SKM-1 (cell line): ENCODE measurements around the gene SUFU.
"Not testable (repeated sequence)": the region's sequence is repeated elsewhere in the genome, so short reads cannot be mapped to it uniquely, and the experiment has no call there.

Experiments
- DNase-seq: peaks from one replicate; lab custom pipeline; 2025; ENCODE audit not compliant: unreplicated experiment; lab: John Stamatoyannopoulos, UW

The SUFU gene

DNA sequence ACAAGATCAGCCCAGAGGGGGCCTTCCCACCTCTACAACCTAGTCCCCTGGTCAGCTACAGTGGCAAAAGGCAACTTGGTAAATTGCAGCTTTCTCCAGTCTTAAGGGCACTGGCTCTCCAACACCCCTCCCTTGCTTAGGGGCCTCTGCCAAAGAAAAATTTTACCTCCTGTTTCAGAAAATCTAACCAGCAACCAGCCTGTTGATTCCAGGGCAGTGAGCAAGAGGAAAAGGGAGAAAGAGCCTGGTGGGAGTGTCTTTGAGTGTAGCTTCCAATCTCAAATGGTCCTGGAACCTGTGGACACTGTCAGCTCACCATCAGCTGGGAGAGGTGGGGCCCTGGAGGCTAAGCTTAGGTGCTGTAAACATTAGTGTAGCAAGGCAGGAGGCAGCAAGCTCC, 24.1 kb upstream of the SUFU start:
- no peak for DNase-seq

DNA sequence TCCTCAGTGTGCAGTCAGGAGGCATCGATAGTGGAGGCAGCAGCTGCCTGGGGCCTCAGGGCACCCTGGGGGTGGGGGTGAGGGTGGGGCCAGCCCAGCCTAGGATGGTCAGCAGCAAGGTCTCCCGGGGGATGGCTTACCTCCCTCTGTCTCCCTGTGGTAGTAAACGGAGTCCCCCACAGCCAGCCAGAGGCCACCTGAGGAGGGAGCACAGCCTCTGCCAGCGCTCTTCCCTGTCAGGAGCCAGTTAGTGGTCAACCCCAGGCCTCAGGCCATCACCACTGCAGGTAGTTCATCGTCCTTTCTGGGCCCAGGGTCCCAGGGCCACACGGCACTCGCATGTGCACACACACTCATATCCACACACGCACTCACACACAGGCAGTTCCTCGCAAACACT, 23.4 kb upstream of the SUFU start:
- DNase-seq, result no peak

DNA sequence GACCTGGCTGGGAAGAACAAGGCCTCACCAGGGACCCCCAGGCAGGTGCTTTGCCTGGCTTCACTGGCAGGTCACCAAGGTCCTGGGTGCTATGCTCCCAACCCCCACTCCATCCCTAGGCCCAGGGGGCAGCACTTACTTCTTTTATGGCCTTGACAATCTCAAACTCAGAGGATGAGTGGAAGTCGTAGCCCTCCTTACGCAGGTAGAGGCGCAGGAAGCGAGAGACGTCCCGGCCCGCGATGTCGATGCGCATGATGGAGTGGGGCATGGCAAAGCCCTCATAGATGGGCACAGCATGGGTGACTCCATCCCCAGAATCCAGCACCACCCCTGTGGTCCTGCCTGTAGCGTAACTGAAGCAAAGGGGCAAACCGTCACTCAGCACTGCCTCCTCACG, 19.8 kb upstream of the SUFU start:
- no peak for DNase-seq

DNA sequence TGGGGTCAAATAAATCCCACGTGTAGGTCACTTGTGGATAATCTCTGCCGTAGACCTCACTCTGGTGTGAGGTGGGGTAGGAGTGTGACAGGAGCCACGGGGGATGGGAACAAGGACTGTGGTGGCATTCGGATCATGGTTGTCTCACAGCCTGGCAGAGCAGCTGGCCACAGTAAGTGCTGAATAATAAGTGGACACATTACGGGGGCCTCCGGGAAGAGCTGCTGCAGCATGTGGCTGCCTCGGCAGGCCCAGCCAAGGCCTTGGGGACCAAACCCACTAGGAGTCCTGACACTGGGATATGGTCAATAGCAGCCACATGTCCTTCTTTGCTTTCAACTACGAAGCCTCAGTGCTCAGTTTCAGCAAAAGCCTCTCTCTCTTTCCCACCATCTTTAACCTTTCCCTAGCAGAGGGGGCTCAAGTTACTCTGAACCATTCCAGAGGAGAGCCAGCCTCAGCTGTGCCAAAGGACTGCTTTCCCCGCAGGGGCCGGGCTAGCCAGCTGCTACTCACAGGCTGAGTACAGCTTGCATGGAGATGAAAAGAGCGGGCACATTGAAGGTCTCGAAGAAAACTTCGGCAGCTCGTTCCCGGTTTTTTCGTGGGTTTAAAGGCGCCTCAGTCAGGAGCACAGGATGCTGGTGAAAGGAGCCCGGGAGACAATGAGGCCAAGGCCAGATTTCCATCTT, 18.5 kb upstream of the SUFU start:
- no peak for DNase-seq

DNA sequence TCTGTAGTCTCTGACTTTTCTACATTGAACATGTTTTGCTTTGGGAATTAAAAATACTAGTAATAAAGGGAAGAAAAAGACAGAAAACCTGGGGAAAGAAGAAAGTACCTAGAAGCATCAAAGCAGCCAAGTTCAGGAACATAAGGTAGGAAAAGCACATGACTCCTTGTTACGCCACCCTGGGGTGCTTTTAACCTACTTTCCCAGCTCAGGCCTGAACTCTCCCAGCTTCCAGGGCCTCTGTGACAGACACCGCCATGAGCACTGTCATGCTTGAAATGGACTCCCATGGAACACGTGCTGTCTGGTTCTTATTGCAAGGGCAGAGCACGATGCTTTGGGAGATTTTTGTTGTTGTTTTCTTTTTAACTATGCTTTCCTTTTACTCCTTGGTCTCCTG, 12.6 kb upstream of the SUFU start:
- no peak for DNase-seq

DNA sequence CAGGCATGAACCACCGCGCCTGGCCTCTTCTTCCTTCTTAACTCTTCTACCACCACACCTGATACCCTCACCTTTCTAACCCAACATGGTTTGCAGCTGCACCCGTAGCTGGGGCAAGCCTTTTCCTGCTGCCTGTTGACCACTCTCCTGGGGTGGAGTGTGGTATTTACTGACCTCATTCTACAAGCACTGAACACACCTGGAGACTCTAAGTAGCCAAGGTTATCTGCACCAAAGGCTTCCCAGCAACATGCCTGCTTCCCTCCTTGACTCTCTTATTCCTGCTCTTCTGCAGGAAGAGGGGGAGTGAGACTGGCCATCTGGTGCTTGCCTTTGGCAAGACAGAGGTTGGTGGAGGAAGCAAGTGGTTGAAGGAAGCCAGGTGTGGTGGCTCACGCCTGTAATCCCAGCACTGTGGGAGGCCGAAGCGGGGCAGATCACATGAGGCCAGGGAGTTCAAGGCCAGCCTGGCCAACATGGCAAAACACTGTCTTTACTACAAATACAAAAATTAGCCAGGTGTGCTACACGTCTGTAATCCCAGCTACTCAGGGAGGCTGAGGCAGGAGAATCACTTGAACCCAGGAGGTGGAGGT, 11.3 kb upstream of the SUFU start:
- DNase-seq, result no peak

DNA sequence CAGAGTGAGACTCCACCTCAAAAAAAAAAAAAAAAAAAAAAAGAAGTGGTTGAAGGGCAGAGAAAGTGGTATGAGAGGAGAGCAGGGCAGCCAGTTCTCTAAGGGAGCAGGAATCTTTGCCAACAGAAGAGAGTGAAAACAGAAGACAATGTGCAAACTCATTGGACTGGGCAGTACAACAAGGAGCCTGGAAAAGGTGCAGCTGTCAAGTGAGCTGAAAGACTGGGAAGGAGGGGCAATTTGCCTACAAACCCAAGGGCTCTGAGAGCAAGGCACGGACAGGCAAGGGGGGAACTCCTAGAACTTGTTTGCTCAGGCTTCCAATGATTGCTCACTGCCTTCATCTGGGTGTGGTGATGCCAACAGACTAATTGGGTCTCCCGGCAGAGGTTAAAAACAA, 10.8 kb upstream of the SUFU start:
- no peak for DNase-seq

DNA sequence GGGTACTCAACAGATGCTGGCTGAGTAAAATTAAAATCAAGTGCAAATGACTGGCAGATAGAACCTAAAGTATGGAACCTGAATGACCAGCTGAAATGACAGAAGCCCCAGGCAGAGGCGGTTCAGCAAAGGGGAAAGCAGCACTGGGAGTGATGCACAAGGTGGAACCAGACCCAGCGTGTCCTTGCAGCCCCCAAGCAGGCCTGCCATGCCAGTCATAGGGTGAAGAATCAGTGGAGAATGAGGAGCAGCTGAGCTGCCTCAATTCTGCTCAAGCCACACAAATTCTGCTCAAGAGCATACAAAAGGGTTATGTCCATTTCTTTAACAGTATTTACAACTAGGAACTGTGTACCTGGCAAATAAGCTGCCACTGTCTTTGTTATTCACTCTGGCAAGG, 10.0 kb upstream of the SUFU start:
- no peak for DNase-seq

DNA sequence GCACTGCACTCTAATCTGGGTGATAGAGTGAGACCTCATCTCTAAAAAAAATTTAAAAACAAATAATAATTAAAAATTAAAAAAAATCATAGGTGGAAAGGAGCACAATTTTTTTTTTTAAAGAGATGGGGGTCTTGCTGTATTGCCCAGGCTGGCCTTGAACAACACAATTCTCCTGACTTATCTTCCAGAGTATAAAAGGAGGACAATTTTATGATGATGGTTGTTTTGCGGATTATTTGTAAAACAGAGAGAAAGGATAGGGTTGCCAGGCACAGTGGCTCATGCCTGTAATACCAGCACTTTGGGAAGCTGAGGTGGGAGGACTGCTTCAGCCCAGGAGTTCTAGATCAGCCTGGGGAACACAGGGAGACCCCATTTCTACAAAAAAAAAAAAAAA, 6.2 kb upstream of the SUFU start:
- DNase-seq, result no peak

DNA sequence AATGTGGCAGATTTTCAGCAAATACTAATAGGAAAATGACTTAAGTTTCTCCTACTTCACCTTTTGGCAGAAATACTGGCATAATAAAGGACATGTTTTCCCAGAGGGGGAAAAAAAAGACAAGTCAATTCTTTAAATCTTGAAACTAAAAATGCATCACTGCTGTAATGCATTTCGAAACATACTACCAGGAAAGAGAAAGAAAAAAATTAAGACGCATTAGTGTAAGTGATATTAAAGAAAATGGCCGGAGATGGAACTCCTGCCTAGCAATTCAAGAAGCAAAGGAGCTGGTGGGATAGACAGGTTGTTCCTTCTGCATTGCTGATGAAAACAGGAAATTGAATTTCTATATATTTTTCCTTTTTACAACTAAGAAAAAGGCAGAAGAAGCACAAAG, 4.4 kb upstream of the SUFU start:
- no peak for DNase-seq

DNA sequence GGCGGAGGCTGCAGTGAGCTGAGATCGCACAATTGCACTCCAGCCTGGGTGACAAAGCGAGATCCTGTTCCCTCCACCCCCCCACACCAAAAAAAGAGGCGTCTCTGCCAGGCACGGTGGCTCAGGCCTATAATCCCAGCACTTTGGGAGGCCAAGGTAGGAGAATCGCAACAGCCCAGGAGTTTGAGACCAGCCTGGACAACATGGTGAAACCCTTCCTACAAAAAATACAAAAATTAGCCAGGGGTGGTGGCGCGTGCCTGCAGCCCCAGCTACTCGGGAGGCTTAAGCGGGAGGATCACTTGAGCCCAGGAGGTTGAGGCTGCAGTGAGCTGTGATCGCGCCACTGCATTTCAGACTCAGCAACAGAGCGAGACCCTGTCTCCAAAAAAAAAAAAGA, 3.1 kb upstream of the SUFU start:
- DNase-seq, result not testable (repeated sequence)

DNA sequence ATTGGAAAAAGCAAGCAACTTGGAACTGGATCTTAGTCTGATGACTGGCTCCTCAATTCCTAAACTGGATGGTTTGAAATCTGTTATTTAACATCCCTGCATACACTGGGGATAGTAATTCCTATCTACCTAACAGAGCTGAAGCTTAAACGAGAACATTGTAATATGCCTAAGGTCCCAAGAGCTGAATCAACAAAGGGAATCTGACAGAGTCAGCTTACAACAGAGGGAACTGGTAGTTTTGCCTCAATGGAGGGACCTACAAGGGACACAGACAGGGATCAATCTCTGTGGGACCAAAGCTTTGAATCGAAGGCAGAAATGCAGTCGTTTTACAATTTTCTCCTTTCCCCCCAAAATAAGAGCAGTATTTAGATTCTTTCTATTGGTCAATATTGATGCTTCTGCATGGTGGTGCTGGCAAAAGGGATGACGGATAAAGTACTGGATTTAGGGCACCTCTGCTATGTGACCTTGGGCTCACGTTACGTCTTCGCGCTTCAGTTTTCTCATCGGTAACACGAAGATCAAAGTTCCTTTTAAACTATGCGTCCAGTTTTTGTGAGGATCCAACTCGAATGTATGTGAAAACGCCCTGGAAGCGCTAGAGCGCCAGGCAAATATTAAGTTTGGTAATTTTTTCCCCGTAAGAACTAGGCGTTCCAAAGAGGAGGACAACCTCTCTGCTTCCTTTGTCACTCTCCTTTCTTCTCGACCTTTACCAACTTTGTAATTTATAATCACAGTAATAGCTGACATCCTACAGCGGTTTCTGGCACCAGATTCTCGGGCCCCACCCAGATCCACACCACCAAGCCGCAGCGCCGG, 2.4 kb upstream of the SUFU start:
- DNase-seq, result no peak

DNA sequence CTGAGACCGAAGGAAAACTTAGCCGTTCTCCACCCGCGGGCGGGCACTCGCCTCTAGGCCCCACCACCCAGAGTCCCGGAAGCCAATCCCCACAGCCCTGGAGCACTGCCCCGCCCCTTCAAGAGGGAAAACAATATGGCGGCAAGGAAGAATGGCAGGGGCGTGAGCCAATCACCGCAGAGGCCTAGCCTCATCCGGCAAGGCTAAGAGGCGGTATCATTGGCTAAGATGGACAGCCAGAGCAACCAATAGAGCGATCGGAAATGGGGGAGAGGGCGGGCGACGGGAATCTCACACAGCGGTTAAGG, 1.8 kb upstream of the SUFU start:
- peak; percentile 95 for DNase-seq

DNA sequence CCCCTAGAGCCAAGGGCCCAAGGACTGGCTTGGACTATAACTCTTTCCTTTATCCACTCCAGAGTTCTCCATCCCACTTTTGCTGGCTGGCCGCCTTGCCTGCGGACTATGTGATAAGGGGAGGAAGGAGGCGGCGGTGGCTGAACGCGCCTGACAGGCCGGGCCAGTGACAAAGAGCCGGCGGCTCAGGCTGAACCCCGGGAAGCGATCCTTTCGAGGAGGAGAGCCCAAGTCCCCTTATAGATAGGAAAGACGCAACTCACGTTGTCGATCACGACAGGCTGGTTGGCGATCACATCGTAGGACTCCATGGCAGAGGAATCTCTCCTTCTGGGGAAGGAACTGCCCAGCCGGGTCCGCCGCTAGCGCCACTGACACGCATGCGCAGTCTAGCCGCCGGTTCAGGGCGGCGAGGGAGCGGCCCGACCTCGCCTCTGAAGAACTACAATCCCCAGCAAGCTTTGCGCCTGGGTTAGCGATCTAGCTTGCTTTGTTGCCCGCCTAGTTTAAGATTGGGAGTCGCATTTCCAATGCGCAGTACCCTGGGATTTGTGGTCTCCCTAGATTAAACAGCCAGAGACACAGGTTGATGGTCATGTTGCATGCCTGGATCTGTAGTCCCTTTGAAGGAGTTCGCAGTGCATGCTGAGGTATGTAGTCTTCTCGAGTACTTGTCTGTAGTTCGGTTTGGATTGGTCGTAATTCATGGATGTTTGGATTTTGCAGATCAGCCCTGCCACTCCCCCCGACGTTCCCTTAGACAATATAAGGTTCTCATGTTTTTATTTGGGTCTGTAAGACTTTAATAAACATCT, 1.2 kb upstream of the SUFU start, which contains the start of gene ACTR1A:
Gene ACTR1A (minus strand): TSS at position 376 of the 815 bp plus-strand sequence. CDS start 65 bp downstream, at position 311.
- peak; percentile 96 for DNase-seq

DNA sequence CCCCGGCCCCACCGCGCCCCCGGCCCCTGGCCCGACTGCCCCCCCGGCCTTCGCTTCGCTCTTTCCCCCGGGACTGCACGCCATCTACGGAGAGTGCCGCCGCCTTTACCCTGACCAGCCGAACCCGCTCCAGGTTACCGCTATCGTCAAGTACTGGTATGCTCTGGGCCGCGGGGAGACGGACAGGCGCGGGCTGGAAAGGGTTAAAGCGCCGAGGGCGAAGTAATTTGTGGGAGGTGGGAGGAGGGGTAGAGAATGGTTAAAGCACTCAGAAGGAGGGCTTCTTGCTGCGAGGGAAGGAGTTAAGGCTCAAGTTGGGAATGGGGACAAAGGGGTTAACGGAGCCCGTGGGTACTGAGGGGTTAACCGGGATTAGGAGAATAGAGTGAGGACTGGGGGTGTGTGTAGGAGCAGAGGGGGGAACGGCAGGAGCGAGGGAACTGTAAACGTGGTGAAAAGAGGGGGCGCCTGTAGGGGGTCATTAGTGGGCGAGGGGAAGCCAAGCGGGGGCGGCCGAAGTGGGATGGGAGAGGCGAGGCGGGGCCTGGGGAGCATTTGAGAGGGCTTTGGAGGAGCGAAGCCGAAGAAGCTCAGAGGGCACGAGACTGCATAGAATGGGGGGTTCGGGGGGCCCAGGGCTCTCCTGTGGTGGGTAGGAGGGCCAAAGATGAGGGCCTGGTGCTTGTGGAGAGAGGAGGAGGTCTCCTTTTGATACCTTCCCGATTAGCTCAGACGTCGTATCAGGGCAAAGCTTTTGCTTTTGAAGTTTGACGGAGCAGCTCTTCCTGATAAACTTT, 605 bp downstream of the SUFU start:
- no peak for DNase-seq

DNA sequence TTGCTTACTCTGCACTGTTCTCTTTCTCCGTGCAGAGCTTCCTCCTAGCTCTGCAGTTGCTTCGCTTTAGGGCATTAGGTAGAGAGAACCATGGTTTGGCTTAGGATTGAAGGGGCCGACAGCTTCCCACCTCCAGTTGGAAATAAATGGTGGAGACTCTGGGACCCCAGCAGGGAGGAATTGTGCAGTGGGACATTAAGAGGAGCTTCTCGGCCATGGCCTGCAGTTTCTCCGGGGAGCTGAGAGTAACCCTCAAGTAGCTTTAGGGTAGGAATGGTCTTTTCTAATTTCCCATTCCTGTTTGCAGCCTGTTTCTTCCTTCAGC, 1.2 kb downstream of the SUFU start:
- DNase-seq, result no peak

DNA sequence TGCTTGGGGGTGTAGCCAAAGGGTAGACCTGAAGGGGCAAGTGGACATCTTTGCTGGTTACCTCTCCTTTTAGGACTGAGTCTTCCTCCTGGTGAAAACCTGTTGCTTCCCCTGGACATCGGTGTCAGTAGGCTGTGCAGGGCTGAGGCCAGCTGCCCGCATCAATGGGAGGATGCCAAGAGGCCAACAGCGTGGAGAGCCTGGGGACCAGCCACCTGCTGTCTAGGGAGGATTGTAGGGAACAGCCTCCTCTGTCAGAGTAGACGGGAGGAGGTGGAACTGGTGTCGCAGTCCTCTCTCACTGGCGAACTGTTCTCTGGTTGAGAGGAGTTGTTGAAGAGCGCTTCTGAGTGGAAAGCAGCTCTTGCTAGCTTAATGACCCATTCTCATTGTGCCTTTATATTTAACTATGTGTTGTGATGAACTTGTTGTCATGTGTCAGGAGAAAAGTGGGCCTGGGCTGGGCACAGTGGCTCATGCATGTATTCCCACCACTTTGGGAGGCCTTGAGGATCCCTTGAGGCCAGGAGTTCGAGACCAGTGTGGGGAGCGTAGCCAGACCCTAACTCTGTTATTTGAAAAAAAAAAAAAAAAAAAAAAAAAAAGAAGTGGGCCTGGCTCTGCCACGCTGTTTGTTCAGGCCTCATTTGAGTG, 1.8 kb downstream of the SUFU start:
- DNase-seq, result no peak

DNA sequence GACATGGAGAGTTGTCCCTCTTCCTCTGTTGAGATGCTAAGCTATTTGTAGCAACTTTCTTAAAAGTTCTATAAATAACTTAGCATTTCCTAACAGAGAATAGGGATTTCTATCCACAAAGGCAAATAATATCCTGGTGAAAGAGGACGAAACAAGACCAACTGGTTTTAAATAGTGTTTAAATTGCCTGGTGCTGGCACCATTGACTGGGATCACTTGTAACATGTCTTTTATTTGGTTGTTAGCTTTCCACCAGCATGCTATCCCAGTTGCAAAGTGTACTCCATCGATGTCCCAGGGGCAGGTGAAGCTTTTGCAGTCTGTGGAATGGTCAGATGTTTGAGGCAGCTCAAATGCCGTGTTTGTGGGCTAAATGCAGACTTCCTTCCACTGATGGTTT, 3.7 kb downstream of the SUFU start:
- no peak for DNase-seq

DNA sequence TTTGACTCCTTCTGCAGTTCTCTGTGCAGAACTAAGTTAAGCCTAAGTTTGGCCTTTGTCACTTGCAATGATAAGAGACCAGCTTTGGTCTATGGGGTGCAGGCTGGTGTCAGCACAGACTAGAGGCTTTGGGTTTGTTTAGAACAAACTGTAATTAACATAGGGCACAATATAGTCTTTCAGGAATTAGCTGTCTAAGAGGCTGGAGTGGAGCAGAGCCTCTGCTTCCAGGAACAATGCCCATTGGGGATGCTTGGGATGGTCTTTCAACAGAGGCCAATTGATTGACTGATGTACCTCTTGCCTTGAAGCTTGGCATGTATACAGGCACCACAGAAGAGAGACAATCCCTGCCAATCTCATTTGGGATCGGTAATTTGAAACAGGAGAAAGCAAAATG, 4.7 kb downstream of the SUFU start:
- no peak for DNase-seq

DNA sequence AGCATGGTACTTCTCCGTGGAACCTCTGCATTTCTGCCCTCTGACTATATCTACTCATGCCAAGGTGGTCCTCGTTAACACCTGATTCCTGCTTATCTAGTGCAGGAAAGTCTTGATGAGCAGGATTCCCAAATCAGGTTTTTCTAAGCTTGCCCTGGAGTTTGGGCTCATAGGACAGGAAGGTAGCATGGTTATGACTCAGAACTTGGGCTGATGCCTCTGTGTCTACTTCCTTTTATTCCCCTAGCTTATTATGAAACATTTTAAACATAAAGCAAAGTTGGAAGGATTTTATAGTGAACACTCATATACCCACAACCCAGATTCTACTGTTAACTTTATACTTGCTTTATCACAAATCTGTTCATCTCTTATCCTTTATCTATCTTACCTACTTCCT, 5.6 kb downstream of the SUFU start:
- no peak for DNase-seq
